Measurements from ENCODE around the gene C1orf50.

The C1orf50 gene

DNA sequence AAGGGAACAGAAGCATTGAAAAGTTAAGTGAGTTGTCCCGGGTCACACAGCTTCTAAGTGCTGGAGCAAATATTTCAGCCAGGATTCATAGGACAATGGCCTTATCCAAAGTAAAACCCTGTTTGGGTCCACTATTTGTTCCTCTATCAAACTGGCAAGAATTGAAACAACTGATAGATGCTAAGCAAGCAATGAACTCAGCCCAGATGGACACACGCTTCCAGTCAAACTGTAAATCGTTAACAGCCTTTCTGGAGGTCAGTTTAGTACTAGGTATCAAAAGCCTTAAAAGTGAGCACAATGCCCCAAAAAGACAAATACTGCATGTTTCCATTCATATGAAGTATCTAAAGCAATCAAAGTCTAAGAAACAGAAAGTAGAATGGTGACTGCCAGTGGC is 50.9 kb downstream of the C1orf50 start:
- TF ChIP-seq, protein P1, sequence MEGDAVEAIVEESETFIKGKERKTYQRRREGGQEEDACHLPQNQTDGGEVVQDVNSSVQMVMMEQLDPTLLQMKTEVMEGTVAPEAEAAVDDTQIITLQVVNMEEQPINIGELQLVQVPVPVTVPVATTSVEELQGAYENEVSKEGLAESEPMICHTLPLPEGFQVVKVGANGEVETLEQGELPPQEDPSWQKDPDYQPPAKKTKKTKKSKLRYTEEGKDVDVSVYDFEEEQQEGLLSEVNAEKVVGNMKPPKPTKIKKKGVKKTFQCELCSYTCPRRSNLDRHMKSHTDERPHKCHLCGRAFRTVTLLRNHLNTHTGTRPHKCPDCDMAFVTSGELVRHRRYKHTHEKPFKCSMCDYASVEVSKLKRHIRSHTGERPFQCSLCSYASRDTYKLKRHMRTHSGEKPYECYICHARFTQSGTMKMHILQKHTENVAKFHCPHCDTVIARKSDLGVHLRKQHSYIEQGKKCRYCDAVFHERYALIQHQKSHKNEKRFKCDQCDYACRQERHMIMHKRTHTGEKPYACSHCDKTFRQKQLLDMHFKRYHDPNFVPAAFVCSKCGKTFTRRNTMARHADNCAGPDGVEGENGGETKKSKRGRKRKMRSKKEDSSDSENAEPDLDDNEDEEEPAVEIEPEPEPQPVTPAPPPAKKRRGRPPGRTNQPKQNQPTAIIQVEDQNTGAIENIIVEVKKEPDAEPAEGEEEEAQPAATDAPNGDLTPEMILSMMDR (IDR thresholded peaks at IDR 0.05), result no peak

DNA sequence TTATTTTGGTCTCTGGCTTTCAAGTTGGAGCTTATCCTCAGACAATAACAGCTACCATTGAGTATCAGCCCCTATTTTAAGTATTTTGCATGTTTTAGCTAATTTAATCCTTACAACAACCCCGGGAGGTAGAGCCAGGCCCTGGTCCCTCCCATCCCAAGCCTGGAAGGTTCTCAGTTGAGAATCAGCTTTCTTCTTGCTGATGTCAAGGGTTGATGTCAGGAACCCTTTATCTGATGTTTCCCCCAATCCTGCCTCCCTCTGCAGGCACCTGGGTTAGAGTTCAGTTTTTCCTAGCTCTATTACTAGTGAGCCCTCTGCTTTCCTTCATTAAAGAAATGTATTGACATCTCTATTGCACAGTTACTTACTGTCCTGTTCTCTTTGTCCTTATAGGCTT is 53.8 kb downstream of the C1orf50 start:
- TF ChIP-seq, protein P1 (IDR thresholded peaks at IDR 0.05), result no peak

DNA sequence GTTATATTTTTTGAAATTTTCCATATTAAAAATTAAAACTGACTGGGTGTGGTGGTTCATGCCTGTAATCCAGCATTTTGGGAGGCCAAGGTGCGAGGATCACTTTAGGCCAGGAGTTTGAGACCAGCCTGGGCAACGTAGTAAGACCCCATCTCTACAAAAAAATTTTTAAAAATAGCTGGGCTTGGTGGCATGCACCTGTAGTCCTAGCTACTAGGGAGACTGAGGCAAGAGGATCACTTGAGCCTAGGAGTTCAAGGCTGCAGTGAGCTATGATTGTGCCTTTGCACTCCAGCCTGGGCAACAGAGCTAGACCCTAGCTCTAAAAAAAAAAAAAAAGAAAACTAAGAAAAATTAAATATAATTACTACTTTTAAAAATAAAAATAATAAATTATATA is 54.6 kb downstream of the C1orf50 start:
- TF ChIP-seq, protein P1 (IDR thresholded peaks at IDR 0.05), result no peak

DNA sequence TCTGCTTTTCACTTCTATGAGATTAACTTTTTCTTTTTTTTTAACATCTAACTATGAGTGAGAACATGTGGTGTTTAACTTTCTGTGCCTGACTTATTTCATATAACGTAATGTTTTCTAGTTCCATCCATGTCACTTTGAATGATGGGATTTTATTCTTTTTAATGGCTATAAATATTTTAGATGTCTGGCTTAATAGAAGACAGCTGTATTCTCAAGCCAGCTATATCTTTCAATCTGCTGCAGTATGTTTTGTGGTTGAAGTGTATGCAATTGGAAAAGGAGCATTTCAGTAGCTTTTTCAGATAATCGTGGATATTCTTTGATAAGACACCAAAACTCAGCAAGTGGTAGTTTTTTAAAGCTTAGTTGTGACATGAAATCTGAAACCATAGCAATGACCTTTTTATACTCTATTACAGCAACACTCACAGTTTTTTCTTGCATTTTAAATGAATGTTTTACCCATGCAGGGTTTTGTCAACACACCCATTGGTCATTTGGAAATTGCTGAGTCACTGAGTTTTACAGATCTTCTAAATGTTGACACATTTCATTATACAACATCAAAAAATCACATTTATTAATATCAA is 55.8 kb downstream of the C1orf50 start:
- TF ChIP-seq, protein P1 (IDR thresholded peaks at IDR 0.05), result no peak

DNA sequence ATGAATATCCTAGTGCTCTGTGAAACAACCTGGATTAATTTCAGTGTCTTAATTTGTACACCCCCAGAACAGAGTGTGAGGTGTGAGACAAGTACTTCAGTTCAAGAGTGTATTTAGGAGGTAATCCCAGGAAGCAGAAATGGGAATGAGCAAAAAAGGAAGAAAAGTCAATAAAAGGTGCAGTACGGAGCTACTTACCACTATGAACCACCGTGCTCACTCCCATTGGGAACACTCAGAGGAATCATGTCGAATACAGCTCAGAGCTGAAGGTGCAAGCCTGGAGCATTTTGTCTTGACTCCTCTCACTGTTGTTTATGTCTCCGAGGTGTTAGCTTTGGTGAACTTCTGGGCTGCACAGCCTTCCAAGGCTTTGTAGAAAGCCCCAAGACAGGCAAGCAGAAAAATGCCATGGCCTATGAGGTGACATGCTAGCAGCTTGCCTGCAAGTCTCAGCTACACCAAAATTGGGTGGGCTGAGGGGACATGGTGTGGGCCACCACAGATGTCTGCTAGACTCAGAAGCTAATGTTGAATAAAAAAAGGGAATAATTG is 57.5 kb downstream of the C1orf50 start:
- TF ChIP-seq, protein P1 (IDR thresholded peaks at IDR 0.05), result no peak

DNA sequence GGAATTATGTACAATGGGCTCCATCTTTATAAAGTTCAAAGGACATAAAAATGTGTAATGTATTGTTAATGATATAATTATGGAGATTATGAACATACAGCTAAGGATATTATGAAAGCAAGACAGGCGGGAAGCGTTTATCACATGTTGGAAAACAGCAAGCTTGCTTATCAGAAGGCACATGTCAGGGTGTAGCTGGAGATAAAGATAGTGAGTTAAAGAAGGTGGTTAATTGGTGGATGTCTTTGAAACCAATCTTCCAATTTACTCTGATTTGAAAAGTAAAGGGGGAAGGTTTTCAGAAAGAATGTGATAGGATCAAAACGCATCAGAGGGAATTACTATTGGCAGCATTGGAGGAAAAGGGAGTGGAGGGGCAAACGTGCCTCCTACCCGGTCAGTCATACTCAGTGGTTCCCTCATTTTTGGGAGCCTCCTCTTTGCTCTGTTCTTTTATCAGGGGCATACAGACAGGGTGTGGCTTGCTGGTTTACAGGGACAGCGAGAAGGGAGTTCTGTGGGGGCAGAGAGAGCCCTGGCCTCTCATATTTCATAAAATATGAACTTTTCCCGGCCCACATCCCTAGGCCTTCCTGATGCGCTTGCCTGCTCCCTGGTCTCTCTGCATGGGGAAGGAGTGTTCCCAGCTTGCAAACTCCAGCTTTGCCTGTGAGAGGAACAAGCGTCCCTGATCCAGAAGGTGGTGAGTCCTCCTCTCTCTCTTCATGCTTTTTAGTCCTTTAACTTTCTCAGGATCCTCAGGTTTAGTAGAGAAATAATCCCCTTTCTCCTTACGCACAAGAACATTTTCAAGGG is 58.2 kb downstream of the C1orf50 start:
- TF ChIP-seq, protein P1 (IDR thresholded peaks at IDR 0.05), result no peak

All from LNCAP (cell line).